Placental pericyte (primary cell): Measurements from ENCODE around the gene G6PC3. TPM values are rescaled to one million over a fixed set of nuclear protein-coding genes. Genes with fewer than 3 reads are reported as not detected.

Experiments
- small RNA-seq: library from RNA; depleted of rRNA; stranded (forward); fragments of <200 nt; gene quantifications from one replicate; pipeline ENCODE3, GENCODE V24; 2012; ENCODE audit warnings: low replicate concordance
- total RNA-seq: library from RNA; depleted of rRNA; stranded (reverse); fragments of >200 nt; gene quantifications from 2 replicates; pipeline ENCODE4 v1.2.3, GENCODE V29; 2012

Gene G6PC3
- total RNA-seq: 32.8 and 33.7 TPM in 2 replicates

GRCh38 chr17:44070455-44071197 lies at the start of gene G6PC3:
G6PC3 (plus strand) TSS chr17:44070735; CDS start chr17:44070966, 231 bp downstream.

GRCh38 chr17:44066204-44066930 lies 4.2 kb upstream of the G6PC3 start, which contains the start of gene LSM12:
LSM12 (minus strand) TSS chr17:44066671; CDS start chr17:44066587, 84 bp downstream.

GRCh38 chr17:44123356-44124117 lies 53.0 kb downstream of the G6PC3 start, which contains the start of gene HDAC5:
HDAC5 (minus strand) TSS chr17:44123641; CDS start chr17:44117515, 6,126 bp downstream.

Small RNA genes lying within 50 kb of the gene (small RNA-seq; reads per million reads assigned to genes)
- not detected for gene RF00012

Other genes starting within 250 kb of the G6PC3 start
- 8.8 and 14.3 TPM in 2 replicates for gene MPP3, start 237.6 kb upstream of the G6PC3 start, total RNA-seq
- not detected in 2 replicates for gene CD300LG, start 223.6 kb upstream of the G6PC3 start, total RNA-seq
- 0.43 and 1.3 TPM in 2 replicates for gene MPP2, start 163.2 kb upstream of the G6PC3 start, total RNA-seq
- not detected in 2 replicates for gene PPY, start 128.3 kb upstream of the G6PC3 start, total RNA-seq
- not detected in 2 replicates for gene PYY, start 116.8 kb upstream of the G6PC3 start, total RNA-seq
- gene NAGS, start 66.1 kb upstream of the G6PC3 start, total RNA-seq: 0.66 and 1.4 TPM in 2 replicates
- gene TMEM101, start 55.8 kb upstream of the G6PC3 start, total RNA-seq: 41.5 and 70.2 TPM in 2 replicates
- 40.5 and 82.8 TPM in 2 replicates for gene LSM12, start 4.1 kb upstream of the G6PC3 start, total RNA-seq
- gene HDAC5, start 52.9 kb downstream of the G6PC3 start, total RNA-seq: 58.9 and 66.4 TPM in 2 replicates
- gene HROB, start 71.2 kb downstream of the G6PC3 start, total RNA-seq: 0.66 and 12.2 TPM in 2 replicates
- gene ASB16, start 100.0 kb downstream of the G6PC3 start, total RNA-seq: 0.88 TPM in 1 of 2 replicates, not detected in the other
- 27.5 and 31.3 TPM in 2 replicates for gene TMUB2, start 116.2 kb downstream of the G6PC3 start, total RNA-seq
- 43.5 and 65.1 TPM in 2 replicates for gene ATXN7L3, start 129.1 kb downstream of the G6PC3 start, total RNA-seq
- 48.4 and 49.2 TPM in 2 replicates for gene UBTF, start 148.9 kb downstream of the G6PC3 start, total RNA-seq
- not detected in 2 replicates for gene SLC4A1, start 197.4 kb downstream of the G6PC3 start, total RNA-seq
- gene RUNDC3A, start 237.9 kb downstream of the G6PC3 start, total RNA-seq: 0.22 TPM in 1 of 2 replicates, not detected in the other